GM18508 (cell line): ENCODE results near the gene TBCE.

ENCODE experiments used
- ATAC-seq: cut with Tn5 transposase; IDR thresholded peaks from one replicate; pipeline ENCODE4 v1.9.1; 2021; ENCODE audit warnings: moderate number of reproducible peaks; ENCODE audit not compliant: insufficient read depth, unreplicated experiment

TBCE gene

GRCh38 chr1:235407419-235407818, 40.2 kb downstream of the TBCE start:
- ATAC-seq: no peak

GRCh38 chr1:235408503-235408960, 41.3 kb downstream of the TBCE start:
- ATAC-seq: no peak

GRCh38 chr1:235409042-235409820, 42.0 kb downstream of the TBCE start:
- no peak for ATAC-seq

GRCh38 chr1:235410467-235410866, 43.2 kb downstream of the TBCE start:
- ATAC-seq: no peak

- ATAC-seq: no peak
These were observed 44.6 kb downstream of the TBCE start for GRCh38 chr1:235411489-235412486.

- no peak for ATAC-seq
These were observed 48.0 kb downstream of the TBCE start for GRCh38 chr1:235415008-235415904.

GRCh38 chr1:235416662-235417049, 49.4 kb downstream of the TBCE start:
- no peak for ATAC-seq

GRCh38 chr1:235417086-235417697, 50.0 kb downstream of the TBCE start:
- ATAC-seq: no peak

- no peak for ATAC-seq
These were observed 54.5 kb downstream of the TBCE start for GRCh38 chr1:235421751-235422150.

- ATAC-seq: no peak
These were observed 56.0 kb downstream of the TBCE start for GRCh38 chr1:235423214-235423652.

- ATAC-seq: no peak
These were observed 56.9 kb downstream of the TBCE start for GRCh38 chr1:235424092-235424491.

- no peak for ATAC-seq
These were observed 58.1 kb downstream of the TBCE start for GRCh38 chr1:235425357-235425756.

GRCh38 chr1:235426143-235426542, 58.9 kb downstream of the TBCE start:
- ATAC-seq: no peak

- no peak for ATAC-seq
These were observed 59.5 kb downstream of the TBCE start for GRCh38 chr1:235426680-235427079.

- ATAC-seq: no peak
These were observed 60.2 kb downstream of the TBCE start for GRCh38 chr1:235427447-235427846.

- ATAC-seq: no peak
These were observed 61.9 kb downstream of the TBCE start for GRCh38 chr1:235429143-235429542.

GRCh38 chr1:235430991-235431390, 63.8 kb downstream of the TBCE start:
- ATAC-seq: no peak

- no peak for ATAC-seq
These were observed 66.8 kb downstream of the TBCE start for GRCh38 chr1:235434001-235434400.

GRCh38 chr1:235441159-235441685, 74.0 kb downstream of the TBCE start:
- ATAC-seq: no peak
